Measurements from ENCODE around the gene TEX36.

GRCh38 chr10:125709553-125710474 lies 26.9 kb upstream of the TEX36 start:
- no peak for TF ChIP-seq EP300 (IDR thresholded peaks at IDR 0.05)
- no peak for TF ChIP-seq POLR2A (IDR thresholded peaks at IDR 0.05; ENCODE audit: low read depth)
- no peak for TF ChIP-seq CTCF (IDR thresholded peaks at IDR 0.05)
- TF ChIP-seq POLR2AphosphoS5 (IDR thresholded peaks at IDR 0.05) = no peak

Data from esophagus muscularis mucosa (tissue), 4 donors.